SK-N-MC (cell line): ENCODE measurements around the gene DHX34.

Source experiments
- DNase-seq: peaks from one replicate; pipeline ENCODE4 v3.0.0-alpha.2; 2011; ENCODE audit warnings: low read depth, low spot score
- H3K27ac ChIP-seq: fragments of 200-600 bp; sonication (generic); 2 replicates; pipeline ENCODE4 v1.5.1; 2016; ENCODE audit warnings: mixed run types
- H3K36me3 ChIP-seq: fragments of 200-600 bp; sonication (generic); 2 replicates; pipeline ENCODE4 v1.6.1; 2017; ENCODE audit warnings: antibody characterized with exemption, low read length, mixed read lengths; ENCODE audit not compliant: insufficient read depth
- H3K4me3 ChIP-seq: fragments of 200-600 bp; sonication (generic); 2 replicates; pipeline ENCODE4 v1.5.1; 2016
- H3K9ac ChIP-seq: fragments of 200-600 bp; sonication (generic); 2 replicates; pipeline ENCODE4 v1.8.0; 2017; ENCODE audit warnings: mixed run types, mixed read lengths; ENCODE audit not compliant: insufficient read length
- H3K9me3 ChIP-seq: fragments of 200-600 bp; sonication (generic); 2 replicates; pipeline ENCODE4 v1.6.1; 2017; ENCODE audit warnings: low read depth, mild to moderate bottlenecking, antibody characterized with exemption, low read length, moderate library complexity, mixed read lengths
- EZH2 ChIP-seq: fragments of 200-600 bp; sonication (generic); IDR thresholded peaks from one replicate; pipeline ENCODE4 v1.6.1; 2017; ENCODE audit warnings: antibody characterized with exemption
- FOXP2 ChIP-seq: optimal IDR thresholded peaks from 2 replicates; pipeline ENCODE3; 2011; ENCODE audit warnings: mild to moderate bottlenecking, moderate library complexity; ENCODE audit not compliant: insufficient read depth; ENCODE audit errors: extremely low read length, control extremely low read depth
- POLR2AphosphoS5 ChIP-seq: IDR thresholded peaks from 2 replicates; pipeline ENCODE4 v1.6.1; 2012; ENCODE audit warnings: mild to moderate bottlenecking, low read depth, low read length, borderline replicate concordance

The DHX34 gene

DNA sequence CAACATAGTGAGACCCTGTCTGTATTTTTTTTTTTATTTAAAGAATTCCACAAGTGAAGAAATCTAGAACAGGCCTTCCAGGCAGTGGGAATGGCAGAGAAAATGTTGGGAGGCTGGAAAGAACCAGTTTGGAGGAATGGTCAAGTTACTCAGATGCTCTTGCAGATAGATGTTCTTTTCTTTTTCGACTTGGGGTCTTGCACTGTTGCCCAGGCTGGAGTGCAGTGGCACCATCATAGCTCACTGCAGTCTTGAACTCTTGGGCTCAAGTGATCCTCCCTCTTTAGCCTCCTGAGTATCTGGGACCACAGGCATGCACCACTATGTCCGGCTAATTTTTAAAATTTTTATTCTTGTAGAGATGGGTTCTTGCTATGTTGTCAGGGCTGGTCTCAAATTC, 38.8 kb upstream of the DHX34 start:
- no peak overlapping the region for H3K27ac ChIP-seq
- TF ChIP-seq POLR2AphosphoS5 (no peak), FOXP2 (no peak), EZH2 (no peak)
- DNase-seq, result no peak
- no peaks in the 10 kb centered on the region for H3K9me3 ChIP-seq
- H3K36me3 ChIP-seq, result no peaks in the 10 kb centered on the region
- H3K9ac ChIP-seq, result no peak overlapping the region
- H3K4me3 ChIP-seq, result no peak overlapping the region

DNA sequence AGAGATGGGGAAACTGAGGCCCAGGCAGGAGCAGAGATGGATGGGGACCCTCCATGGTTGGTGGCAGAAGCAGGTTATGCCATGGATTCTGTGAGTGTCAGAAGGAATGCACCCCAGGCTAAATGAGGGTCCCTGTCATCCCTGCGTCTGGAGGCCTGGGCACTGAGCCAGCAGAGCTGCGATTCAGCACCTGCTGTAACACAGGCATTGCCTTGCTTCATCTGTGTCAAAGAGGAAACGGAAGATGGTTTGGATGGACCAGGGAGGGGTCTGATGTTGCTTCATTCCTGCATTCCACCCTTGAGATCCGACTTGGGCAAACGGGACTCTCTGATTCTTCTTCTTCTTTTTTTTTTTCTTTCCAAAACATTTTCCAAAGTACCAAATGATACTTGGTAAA, 38.3 kb upstream of the DHX34 start:
- Histone ChIP-seq H3K9me3 (no peaks in the 10 kb centered on the region), H3K36me3 (no peaks in the 10 kb centered on the region), H3K27ac (no peak overlapping the region), H3K9ac (no peak overlapping the region), H3K4me3 (no peak overlapping the region)
- no peak for TF ChIP-seq POLR2AphosphoS5
- TF ChIP-seq EZH2, result no peak
- TF ChIP-seq FOXP2, result no peak
- no peak for DNase-seq

DNA sequence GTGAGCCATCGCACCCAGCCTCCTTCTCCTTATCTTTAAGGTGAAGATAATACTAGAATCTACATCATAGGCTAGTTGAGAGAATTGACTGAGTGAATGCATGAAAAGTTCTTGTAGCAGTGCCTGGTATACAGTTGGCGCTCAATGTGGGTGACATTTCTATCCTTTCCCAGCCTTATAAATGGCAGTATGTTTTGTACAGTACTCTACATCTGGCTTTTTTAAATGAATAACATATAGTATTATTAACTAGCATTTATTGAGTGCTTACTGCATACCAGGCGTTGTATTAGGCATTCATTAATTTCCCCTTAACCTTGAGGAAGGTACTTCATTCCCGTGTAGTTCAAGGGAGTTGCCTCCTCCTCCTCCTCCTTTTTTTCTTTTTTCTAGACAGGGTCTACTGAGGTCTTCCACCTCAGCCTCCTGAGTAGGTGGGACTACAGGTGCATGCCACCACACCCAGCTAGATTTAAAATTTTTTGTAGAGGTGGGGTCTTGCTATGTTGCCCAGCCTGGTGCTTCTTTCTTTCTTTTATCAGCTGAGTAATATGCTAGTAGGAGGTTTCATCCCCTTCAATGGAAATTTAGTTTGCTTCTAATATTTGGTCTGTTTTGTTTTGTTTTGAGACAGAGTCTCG, 36.6 kb upstream of the DHX34 start:
- H3K36me3 ChIP-seq, result no peaks in the 10 kb centered on the region
- no peak overlapping the region for H3K27ac ChIP-seq
- no peak overlapping the region for H3K9ac ChIP-seq
- DNase-seq, result no peak
- H3K9me3 ChIP-seq, result no peaks in the 10 kb centered on the region
- TF ChIP-seq EZH2 (no peak), POLR2AphosphoS5 (no peak), FOXP2 (no peak)
- no peak overlapping the region for H3K4me3 ChIP-seq

DNA sequence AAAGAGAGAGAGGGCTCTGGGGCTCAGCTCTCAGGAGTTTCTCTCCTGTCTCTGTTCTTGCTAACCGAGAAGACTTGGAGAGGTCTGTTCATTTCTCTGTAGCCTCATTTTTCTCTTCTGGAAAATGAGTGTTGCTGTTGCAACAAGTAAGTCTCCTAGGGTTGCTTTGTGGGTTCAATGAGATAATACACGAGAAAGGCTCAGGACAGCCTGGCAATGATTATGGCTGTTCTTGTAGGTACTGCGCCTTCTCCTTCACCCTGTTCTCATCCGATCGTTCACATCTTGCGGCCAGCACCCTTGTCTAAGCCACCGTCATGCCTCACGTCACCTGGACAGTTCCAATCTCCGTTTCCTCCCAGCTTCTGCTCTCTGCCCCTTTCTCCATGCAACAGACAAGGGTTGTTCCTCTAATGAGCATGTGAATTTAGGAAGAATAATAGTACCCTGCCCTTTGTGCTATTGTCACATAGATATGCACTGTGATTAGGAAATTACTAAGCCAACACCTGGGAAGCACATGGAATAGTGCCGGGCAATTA, 35.3 kb upstream of the DHX34 start:
- H3K4me3 ChIP-seq, result no peak overlapping the region
- TF ChIP-seq FOXP2, result no peak
- no peak for TF ChIP-seq EZH2
- TF ChIP-seq POLR2AphosphoS5, result no peak
- H3K9me3 ChIP-seq, result no peaks in the 10 kb centered on the region
- DNase-seq, result no peak
- H3K9ac ChIP-seq, result no peak overlapping the region
- H3K27ac ChIP-seq, result no peak overlapping the region
- no peaks in the 10 kb centered on the region for H3K36me3 ChIP-seq

DNA sequence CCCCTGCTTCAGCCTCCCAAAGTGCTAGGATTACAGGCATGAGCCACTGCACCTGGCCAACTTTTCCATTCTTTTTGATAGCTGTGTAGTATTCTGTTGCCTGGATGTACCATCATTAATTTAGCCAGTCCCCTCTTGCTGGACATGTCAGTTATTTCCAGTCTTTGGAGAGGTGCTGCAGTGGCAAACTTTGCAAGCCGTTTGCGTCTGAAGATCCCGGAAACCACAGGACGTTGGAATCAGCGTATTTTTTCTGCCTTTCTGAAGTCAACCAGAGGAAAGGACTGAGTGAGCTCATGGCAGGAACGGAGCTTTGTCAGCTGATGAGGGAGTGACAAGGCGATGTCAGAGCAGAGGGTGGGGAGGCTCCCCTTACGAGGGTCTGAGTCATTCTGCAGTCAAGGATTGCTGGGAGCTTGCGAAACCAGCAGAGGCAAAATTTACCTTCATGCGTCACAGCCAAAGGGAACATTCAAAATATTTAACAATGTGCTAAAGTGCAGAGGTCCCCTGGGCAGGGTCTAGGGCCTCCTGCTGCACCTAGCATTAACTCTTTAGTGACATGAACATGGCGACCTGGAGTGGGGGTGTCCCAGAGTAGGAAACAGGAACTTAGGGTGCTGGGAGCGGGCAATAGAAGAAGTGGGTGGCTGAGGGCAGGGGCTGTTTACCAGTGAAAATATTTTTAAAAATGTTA, 33.8 kb upstream of the DHX34 start:
- Histone ChIP-seq H3K4me3 (no peak overlapping the region), H3K9me3 (no peaks in the 10 kb centered on the region), H3K36me3 (no peaks in the 10 kb centered on the region), H3K27ac (no peak overlapping the region), H3K9ac (no peak overlapping the region)
- TF ChIP-seq POLR2AphosphoS5, result no peak
- TF ChIP-seq EZH2, result no peak
- TF ChIP-seq FOXP2, result no peak
- no peak for DNase-seq

DNA sequence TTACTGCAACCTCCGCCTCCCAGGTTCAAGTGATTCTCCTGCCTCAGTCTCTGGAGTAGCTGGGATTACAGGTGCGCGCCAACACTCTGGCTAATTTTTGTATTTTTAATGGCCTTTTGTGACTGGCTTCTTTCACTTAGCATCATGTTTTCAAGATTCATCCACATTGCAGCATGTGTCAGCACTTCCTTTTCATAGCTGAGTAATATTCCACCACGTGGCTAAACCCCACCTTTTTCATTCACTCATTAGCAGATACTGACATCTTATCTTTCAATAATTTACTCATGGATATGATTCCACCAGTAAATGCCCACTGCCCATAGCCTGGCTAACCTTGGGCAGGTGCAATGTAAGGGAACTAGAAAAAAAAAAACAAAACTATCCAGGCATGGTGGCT, 32.6 kb upstream of the DHX34 start:
- Histone ChIP-seq H3K9me3 (no peaks in the 10 kb centered on the region), H3K36me3 (no peaks in the 10 kb centered on the region), H3K27ac (no peak overlapping the region), H3K4me3 (no peak overlapping the region), H3K9ac (no peak overlapping the region)
- TF ChIP-seq EZH2, result no peak
- no peak for TF ChIP-seq FOXP2
- TF ChIP-seq POLR2AphosphoS5, result no peak
- no peak for DNase-seq

DNA sequence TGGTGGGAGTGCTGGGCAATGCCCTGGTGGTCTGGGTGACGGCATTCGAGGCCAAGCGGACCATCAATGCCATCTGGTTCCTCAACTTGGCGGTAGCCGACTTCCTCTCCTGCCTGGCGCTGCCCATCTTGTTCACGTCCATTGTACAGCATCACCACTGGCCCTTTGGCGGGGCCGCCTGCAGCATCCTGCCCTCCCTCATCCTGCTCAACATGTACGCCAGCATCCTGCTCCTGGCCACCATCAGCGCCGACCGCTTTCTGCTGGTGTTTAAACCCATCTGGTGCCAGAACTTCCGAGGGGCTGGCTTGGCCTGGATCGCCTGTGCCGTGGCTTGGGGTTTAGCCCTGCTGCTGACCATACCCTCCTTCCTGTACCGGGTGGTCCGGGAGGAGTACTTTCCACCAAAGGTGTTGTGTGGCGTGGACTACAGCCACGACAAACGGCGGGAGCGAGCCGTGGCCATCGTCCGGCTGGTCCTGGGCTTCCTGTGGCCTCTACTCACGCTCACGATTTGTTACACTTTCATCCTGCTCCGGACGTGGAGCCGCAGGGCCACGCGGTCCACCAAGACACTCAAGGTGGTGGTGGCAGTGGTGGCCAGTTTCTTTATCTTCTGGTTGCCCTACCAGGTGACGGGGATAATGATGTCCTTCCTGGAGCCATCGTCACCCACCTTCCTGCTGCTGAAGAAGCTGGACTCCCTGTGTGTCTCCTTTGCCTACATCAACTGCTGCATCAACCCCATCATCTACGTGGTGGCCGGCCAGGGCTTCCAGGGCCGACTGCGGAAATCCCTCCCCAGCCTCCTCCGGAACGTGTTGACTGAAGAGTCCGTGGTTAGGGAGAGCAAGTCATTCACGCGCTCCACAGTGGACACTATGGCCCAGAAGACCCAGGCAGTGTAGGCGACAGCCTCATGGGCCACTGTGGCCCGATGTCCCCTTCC, 28.9 kb upstream of the DHX34 start:
- no peaks in the 10 kb centered on the region for H3K36me3 ChIP-seq
- no peak for DNase-seq
- no peak overlapping the region for H3K4me3 ChIP-seq
- no peaks in the 10 kb centered on the region for H3K9me3 ChIP-seq
- TF ChIP-seq POLR2AphosphoS5 (no peak), FOXP2 (no peak), EZH2 (no peak)
- no peak overlapping the region for H3K9ac ChIP-seq
- H3K27ac ChIP-seq, result no peak overlapping the region

DNA sequence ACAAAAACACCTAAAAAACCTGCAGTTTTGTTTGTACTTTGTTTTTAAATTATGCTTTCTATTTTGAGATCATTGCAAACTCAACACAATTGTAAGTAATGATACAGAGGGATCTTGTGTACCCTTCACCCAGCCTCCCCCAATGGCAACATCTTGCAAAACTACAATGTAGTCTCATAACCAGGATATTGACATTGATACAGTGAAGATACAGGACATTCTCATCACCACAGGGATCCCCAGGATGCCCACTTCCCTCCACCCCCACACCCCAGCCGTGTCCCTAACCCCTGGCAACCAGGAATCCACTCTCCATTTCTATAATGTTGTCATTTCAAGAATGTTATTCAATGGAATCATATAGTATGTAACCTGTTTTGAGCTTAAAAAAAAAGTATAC, 27.5 kb upstream of the DHX34 start:
- DNase-seq, result no peak
- no peak overlapping the region for H3K9ac ChIP-seq
- no peak overlapping the region for H3K27ac ChIP-seq

More for the DNA sequence above, 27.5 kb upstream of the DHX34 start:
- Histone ChIP-seq H3K9me3 (no peaks in the 10 kb centered on the region), H3K4me3 (no peak overlapping the region), H3K36me3 (no peaks in the 10 kb centered on the region)
- TF ChIP-seq EZH2 (no peak), POLR2AphosphoS5 (no peak), FOXP2 (no peak)
